ENCODE data around the gene SPATA32. TPM values are rescaled to one million over a fixed set of nuclear protein-coding genes. Genes with fewer than 3 reads are reported as not detected.
A peak's percentile ranks its signal among the peaks of the same experiment; 100 is the strongest.

Gene SPATA32
- total and polyA plus RNA-seq, 9 donors = 0.04 to 0.08 TPM; not detected in 7

DNA sequence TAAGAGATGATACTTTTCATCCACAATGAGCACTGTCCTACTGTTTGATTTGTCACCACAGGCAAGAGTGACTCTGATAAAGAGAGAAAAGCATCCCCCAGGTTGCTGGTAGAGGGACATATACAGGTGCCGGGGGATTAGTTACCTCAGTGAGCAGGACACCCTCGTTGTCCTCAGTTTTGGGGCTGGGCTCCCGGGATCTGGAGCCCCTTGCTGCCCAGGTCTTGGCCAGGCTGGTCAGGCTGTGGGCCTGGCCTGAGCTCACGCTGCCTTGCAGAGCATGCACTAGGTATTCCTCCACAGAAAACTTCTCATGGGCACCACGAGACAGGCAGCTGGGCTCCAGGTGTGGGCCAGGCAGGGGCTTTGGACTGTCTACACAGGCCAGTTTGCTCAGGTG, 24.4 kb upstream of the SPATA32 start:
- Histone ChIP-seq H3K27me3 (ENCODE audit: control insufficient read depth, insufficient read depth, low read length) (no peaks in the 10 kb centered on the region), H3K36me3 (ENCODE audit: control insufficient read depth, insufficient read depth, low read length) (peaks cover 63% of the 10 kb centered on the region), H3K4me3 (ENCODE audit: low read length) (no peak overlapping the region), H3K9me3 (replicated peaks; ENCODE audit: control insufficient read depth, low read depth, low read length) (no peaks in the 10 kb centered on the region), H3K4me1 (ENCODE audit: control insufficient read depth, insufficient read depth, low read length) (peaks cover 79% of the 10 kb centered on the region), H3K27ac (ENCODE audit: low read length) (no peak overlapping the region)
- DNase-seq = no peak
- WGBS (ENCODE audit: insufficient coverage) = 89% methylated on average over 5 of the region's 5 CpGs

DNA sequence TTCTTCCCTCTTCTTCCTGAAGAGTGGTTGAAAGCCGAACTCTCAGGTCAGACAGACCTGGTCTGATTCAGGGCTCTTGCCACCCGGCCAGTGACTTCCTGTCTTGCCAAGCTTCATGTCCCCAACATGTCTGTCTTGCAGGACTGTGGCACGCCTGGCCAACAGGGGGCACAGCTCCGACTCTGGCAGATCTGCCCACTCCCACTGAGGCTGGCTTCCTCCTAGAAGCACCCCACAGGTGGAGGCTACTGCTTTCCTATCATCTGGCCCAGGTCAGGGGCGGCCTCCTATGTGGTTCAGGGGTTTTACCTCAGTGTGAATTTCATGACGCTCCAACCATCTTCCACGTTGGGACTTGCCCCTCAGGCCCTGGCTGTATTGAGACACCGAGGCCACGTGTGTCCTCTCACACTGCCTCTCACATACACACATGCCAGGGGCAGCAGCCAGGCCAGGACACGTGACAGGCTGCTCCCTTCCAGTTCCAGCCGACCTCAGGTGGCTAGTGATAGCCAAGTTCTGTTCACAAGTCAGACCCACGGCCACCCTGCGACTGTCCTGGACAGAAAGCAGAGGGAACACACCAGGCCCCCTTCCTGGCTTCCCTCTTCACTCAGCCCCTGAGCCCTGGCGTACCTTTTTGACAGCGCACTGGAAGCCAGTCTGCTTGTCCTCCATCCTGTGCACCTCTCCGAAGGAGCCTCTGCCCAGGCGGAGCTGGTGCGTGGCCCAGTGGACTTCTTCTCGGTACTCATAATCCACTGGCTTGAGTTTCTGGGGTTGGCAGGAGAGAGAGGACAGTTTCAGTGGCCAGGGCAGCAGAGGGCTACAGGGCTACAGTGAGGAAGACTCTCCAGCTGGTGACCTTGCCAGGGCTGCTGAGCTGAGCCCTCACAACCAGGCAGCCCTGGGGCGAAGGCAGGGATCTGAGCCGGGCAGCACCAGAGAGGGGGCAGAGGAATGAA, 22.6 kb upstream of the SPATA32 start:
- H3K27ac ChIP-seq (ENCODE audit: low read length) = peak overlapping the region; percentile 83
- H3K27me3 ChIP-seq (ENCODE audit: control insufficient read depth, insufficient read depth, low read length) = no peaks in the 10 kb centered on the region
- no peak for DNase-seq
- 90% methylated on average over 21 of the region's 21 CpGs for whole genome bisulfite sequencing (ENCODE audit: insufficient coverage)
- H3K4me3 ChIP-seq (ENCODE audit: low read length) = no peak overlapping the region
- H3K36me3 ChIP-seq (ENCODE audit: control insufficient read depth, insufficient read depth, low read length) = peaks cover 54% of the 10 kb centered on the region
- no peaks in the 10 kb centered on the region for H3K9me3 ChIP-seq (replicated peaks; ENCODE audit: control insufficient read depth, low read depth, low read length)
- H3K4me1 ChIP-seq (ENCODE audit: control insufficient read depth, insufficient read depth, low read length) = peaks cover 69% of the 10 kb centered on the region

- 86% methylated on average over 5 of the region's 10 CpGs for WGBS (ENCODE audit: insufficient coverage)
- Histone ChIP-seq H3K27me3 (ENCODE audit: control insufficient read depth, insufficient read depth, low read length) (no peaks in the 10 kb centered on the region), H3K36me3 (ENCODE audit: control insufficient read depth, insufficient read depth, low read length) (peaks cover 49% of the 10 kb centered on the region), H3K27ac (ENCODE audit: low read length) (peak overlapping the region; percentile 83), H3K4me1 (ENCODE audit: control insufficient read depth, insufficient read depth, low read length) (peaks cover 66% of the 10 kb centered on the region), H3K4me3 (ENCODE audit: low read length) (no peak overlapping the region), H3K9me3 (replicated peaks; ENCODE audit: control insufficient read depth, low read depth, low read length) (no peaks in the 10 kb centered on the region)
- DNase-seq = no peak
These were observed 21.8 kb upstream of the SPATA32 start for GRCh38 chr17:45283711-45284110.

DNA sequence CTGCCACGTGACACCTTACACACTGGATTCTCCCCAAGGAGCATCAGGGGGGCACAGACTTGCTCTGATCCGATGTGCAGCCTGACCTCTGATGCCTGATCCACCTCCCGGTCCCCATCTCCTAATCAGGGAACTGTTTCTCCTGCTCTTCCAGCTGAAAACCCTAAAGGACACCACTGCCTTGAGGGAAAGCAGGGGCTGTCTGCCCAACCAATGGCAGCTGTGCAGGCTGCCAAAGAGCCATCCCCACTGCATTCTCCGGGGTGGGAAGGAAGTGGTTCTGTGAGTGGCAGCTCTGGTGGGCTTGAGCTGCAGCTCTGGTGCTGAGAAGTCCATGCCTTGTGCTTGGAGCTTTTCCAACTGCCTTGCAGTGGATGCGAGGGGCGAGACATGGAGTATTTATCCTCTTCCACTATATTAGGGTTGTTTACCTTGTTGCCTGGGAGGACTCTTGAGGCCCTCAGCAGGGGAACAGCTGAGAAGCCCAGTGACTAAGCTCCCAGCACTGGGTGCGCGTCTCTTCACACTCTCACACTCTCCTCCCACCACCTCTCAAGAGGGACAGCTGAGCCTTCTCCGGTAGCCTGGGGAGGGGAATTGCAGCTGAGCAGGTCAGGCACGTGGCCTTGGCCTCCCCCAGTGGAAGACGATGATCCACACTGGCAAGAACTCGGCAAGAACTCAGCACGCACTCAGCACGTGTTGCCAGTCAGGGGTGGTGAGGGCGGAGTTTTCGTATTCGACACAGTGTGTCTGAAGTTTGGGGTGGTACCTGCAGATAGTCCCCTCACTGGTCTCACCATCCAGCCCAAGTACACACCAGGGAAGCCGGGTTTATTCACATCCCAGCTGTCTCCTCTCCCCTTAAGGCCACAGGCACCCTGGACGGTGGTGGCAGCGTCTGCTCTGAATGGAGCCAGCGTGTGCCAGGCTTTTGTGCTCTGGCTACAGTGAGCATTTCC, 21.1 kb upstream of the SPATA32 start:
- Histone ChIP-seq H3K9me3 (replicated peaks; ENCODE audit: control insufficient read depth, low read depth, low read length) (no peaks in the 10 kb centered on the region), H3K4me3 (ENCODE audit: low read length) (no peak overlapping the region), H3K4me1 (ENCODE audit: control insufficient read depth, insufficient read depth, low read length) (peaks cover 66% of the 10 kb centered on the region), H3K27me3 (ENCODE audit: control insufficient read depth, insufficient read depth, low read length) (no peaks in the 10 kb centered on the region), H3K27ac (ENCODE audit: low read length) (peak overlapping the region; percentile 83), H3K36me3 (ENCODE audit: control insufficient read depth, insufficient read depth, low read length) (peaks cover 46% of the 10 kb centered on the region)
- peak; percentile 89 for DNase-seq
- WGBS (ENCODE audit: insufficient coverage) = 50% methylated on average over 11 of the region's 21 CpGs

DNA sequence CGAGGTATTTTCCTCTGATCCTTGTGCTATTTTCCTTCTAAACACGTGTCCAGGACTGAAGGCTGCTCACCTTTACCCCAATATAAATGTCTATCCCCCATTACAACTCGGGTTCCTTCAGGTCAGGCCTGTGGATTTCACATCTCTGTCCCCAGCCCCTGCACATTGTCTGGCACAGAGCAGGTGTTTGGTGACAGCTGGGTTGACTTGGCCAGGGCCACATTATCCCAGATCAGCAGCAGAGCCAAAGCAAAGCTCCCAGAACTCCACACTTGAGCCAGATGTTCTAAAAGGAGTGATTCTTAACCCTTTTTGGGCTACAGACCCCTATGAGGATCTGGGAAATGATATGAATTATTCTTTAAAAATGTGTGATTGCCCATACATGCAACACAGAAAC, 18.0 kb upstream of the SPATA32 start:
- no peaks in the 10 kb centered on the region for H3K9me3 ChIP-seq (replicated peaks; ENCODE audit: control insufficient read depth, low read depth, low read length)
- peaks cover 22% of the 10 kb centered on the region for H3K36me3 ChIP-seq (ENCODE audit: control insufficient read depth, insufficient read depth, low read length)
- no peak overlapping the region for H3K4me3 ChIP-seq (ENCODE audit: low read length)
- H3K27me3 ChIP-seq (ENCODE audit: control insufficient read depth, insufficient read depth, low read length) = no peaks in the 10 kb centered on the region
- H3K27ac ChIP-seq (ENCODE audit: low read length) = peak overlapping the region; percentile 51
- peaks cover 66% of the 10 kb centered on the region for H3K4me1 ChIP-seq (ENCODE audit: control insufficient read depth, insufficient read depth, low read length)
- DNase-seq = peak; percentile 76
- WGBS (ENCODE audit: insufficient coverage) = 32% methylated on average over 3 of the region's 3 CpGs

DNA sequence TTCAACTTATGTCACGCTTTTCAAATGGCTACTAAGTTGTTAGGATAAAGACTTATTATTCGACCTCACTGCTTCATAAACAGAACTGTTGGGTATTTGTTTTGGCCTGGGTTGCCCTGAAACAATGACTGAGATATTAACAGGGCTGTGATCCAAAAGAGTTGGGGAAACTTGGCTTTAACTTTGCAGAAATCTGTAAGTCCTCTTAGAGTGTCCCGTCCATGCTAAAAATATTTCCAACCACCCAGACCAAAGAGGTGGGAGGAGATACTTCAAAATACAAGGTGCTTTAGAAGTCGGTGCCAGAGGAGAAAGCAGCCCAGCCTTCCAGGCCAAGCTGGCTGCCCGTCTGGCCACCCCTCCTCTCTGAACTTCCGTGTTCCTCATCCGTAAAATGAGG, 16.1 kb upstream of the SPATA32 start:
- peak overlapping the region; percentile 63 for H3K27ac ChIP-seq (ENCODE audit: low read length)
- DNase-seq = peak; percentile 83
- no peaks in the 10 kb centered on the region for H3K9me3 ChIP-seq (replicated peaks; ENCODE audit: control insufficient read depth, low read depth, low read length)
- WGBS (ENCODE audit: insufficient coverage) = 64% methylated on average over 3 of the region's 7 CpGs
- H3K4me3 ChIP-seq (ENCODE audit: low read length) = no peak overlapping the region
- H3K36me3 ChIP-seq (ENCODE audit: control insufficient read depth, insufficient read depth, low read length) = peaks cover 22% of the 10 kb centered on the region
- H3K27me3 ChIP-seq (ENCODE audit: control insufficient read depth, insufficient read depth, low read length) = no peaks in the 10 kb centered on the region
- peaks cover 63% of the 10 kb centered on the region for H3K4me1 ChIP-seq (ENCODE audit: control insufficient read depth, insufficient read depth, low read length)

GRCh38 chr17:45277216-45277849, 15.4 kb upstream of the SPATA32 start:
- Histone ChIP-seq H3K27ac (ENCODE audit: low read length) (peak overlapping the region; percentile 63), H3K4me3 (ENCODE audit: low read length) (no peak overlapping the region), H3K36me3 (ENCODE audit: control insufficient read depth, insufficient read depth, low read length) (peaks cover 23% of the 10 kb centered on the region), H3K27me3 (ENCODE audit: control insufficient read depth, insufficient read depth, low read length) (no peaks in the 10 kb centered on the region), H3K4me1 (ENCODE audit: control insufficient read depth, insufficient read depth, low read length) (peaks cover 57% of the 10 kb centered on the region), H3K9me3 (replicated peaks; ENCODE audit: control insufficient read depth, low read depth, low read length) (no peaks in the 10 kb centered on the region)
- peak; percentile 92 for DNase-seq
- WGBS (ENCODE audit: insufficient coverage) = 61% methylated on average over 12 of the region's 16 CpGs

GRCh38 chr17:45276031-45276430, 14.1 kb upstream of the SPATA32 start:
- WGBS (ENCODE audit: insufficient coverage) = 40% methylated on average over 2 of the region's 6 CpGs
- H3K9me3 ChIP-seq (replicated peaks; ENCODE audit: control insufficient read depth, low read depth, low read length) = no peaks in the 10 kb centered on the region
- H3K4me1 ChIP-seq (ENCODE audit: control insufficient read depth, insufficient read depth, low read length) = peaks cover 53% of the 10 kb centered on the region
- H3K36me3 ChIP-seq (ENCODE audit: control insufficient read depth, insufficient read depth, low read length) = peaks cover 26% of the 10 kb centered on the region
- H3K4me3 ChIP-seq (ENCODE audit: low read length) = no peak overlapping the region
- peak overlapping the region; percentile 65 for H3K27ac ChIP-seq (ENCODE audit: low read length)
- peak; percentile 90 for DNase-seq
- no peaks in the 10 kb centered on the region for H3K27me3 ChIP-seq (ENCODE audit: control insufficient read depth, insufficient read depth, low read length)

DNA sequence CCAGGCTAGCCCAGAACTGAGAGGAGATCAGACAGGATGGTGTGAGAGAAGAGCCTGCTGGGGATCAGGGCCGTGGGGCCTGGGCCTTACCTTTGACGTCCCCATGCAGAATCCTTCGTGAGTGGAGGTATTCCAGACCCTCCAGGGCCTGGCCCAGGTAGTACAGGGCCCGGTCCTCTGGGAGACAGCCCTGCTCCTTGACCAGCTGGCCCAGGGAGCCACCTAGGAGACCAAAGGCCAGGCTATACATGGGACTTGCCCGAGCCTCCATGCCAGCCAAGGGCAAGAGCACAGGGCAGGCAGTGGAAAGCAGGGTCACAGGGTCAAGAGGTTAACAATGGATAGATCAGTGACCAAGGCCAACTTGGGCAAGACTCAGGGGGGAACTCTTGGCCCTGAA, 12.1 kb upstream of the SPATA32 start:
- H3K27me3 ChIP-seq (ENCODE audit: control insufficient read depth, insufficient read depth, low read length) = no peaks in the 10 kb centered on the region
- peaks cover 43% of the 10 kb centered on the region for H3K4me1 ChIP-seq (ENCODE audit: control insufficient read depth, insufficient read depth, low read length)
- H3K27ac ChIP-seq (ENCODE audit: low read length) = no peak overlapping the region
- H3K9me3 ChIP-seq (replicated peaks; ENCODE audit: control insufficient read depth, low read depth, low read length) = no peaks in the 10 kb centered on the region
- peaks cover 44% of the 10 kb centered on the region for H3K36me3 ChIP-seq (ENCODE audit: control insufficient read depth, insufficient read depth, low read length)
- WGBS (ENCODE audit: insufficient coverage) = 88% methylated on average over 5 of the region's 5 CpGs
- H3K4me3 ChIP-seq (ENCODE audit: low read length) = no peak overlapping the region
- DNase-seq = no peak

Data from muscle of leg (tissue), 11 donors.